ENCODE measurements around the gene PTMA. TPM values are rescaled to one million over a fixed set of nuclear protein-coding genes. Genes with fewer than 3 reads are reported as not detected.
A peak's percentile ranks its signal among the peaks of the same experiment; 100 is the strongest.

PTMA gene
- total RNA-seq, 1 experiment from 2014 or later = 1,260 TPM

DNA sequence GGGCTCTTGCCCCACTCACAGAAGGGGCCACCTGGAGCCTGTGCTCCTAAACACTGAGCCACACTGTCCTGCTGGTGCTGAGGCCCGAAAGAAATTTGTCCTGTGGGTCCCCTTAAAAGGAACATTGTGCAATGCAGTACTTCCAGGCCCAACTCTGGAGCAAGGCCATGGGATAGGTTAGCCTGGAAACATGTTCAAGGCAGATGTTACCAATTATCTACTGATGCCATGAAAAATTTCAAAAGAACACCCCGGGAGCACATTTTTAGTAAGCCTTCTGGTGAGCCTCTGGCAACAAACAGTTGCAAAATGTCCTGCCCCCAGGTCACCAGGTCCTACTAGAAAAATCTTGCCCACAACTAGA lies 12.3 kb upstream of the PTMA start:
- no peak for TF ChIP-seq EZH2 (IDR thresholded peaks at IDR 0.05; ENCODE audit: low read depth)
- TF ChIP-seq, protein P1, sequence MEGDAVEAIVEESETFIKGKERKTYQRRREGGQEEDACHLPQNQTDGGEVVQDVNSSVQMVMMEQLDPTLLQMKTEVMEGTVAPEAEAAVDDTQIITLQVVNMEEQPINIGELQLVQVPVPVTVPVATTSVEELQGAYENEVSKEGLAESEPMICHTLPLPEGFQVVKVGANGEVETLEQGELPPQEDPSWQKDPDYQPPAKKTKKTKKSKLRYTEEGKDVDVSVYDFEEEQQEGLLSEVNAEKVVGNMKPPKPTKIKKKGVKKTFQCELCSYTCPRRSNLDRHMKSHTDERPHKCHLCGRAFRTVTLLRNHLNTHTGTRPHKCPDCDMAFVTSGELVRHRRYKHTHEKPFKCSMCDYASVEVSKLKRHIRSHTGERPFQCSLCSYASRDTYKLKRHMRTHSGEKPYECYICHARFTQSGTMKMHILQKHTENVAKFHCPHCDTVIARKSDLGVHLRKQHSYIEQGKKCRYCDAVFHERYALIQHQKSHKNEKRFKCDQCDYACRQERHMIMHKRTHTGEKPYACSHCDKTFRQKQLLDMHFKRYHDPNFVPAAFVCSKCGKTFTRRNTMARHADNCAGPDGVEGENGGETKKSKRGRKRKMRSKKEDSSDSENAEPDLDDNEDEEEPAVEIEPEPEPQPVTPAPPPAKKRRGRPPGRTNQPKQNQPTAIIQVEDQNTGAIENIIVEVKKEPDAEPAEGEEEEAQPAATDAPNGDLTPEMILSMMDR (conservative IDR thresholded peaks at IDR 0.05) = no peak
- no TSS peak for BruUV-seq (replicated peaks)
- no peak overlapping the region for H3K27ac ChIP-seq
- ChIA-PET POLR2A (ENCODE audit: unreplicated experiment) (no interaction called here), CTCF (no interaction called here)
- no peaks in the 10 kb centered on the region for H3K79me2 ChIP-seq (ENCODE audit: low read depth)
- no peaks in the 10 kb centered on the region for H3K4me1 ChIP-seq (replicated peaks; ENCODE audit: insufficient read depth)
- no peaks in the 10 kb centered on the region for H3K9me3 ChIP-seq (ENCODE audit: insufficient read depth, low read depth)
- intact Hi-C loops (cut with micrococcal nuclease; ENCODE audit: unreplicated experiment) = no loop called here
- no peaks in the 10 kb centered on the region for H3F3A ChIP-seq (ENCODE audit: insufficient read depth, low read depth)
- no peaks in the 10 kb centered on the region for H3K27me3 ChIP-seq (ENCODE audit: insufficient read depth, low read depth)
- no peaks in the 10 kb centered on the region for H3K36me3 ChIP-seq (ENCODE audit: low read depth)
- DNase-seq = no peak
- no peaks in the 10 kb centered on the region for H4K20me1 ChIP-seq (ENCODE audit: insufficient read depth)
- H3K4me2 ChIP-seq = no peak overlapping the region
- H3K9me2 ChIP-seq (ENCODE audit: insufficient read depth) = no peaks in the 10 kb centered on the region
- no peak overlapping the region for H3K4me3 ChIP-seq
- H2AFZ ChIP-seq = no peak overlapping the region

GRCh38 chr2:231699006-231699405 lies 9.3 kb upstream of the PTMA start:
- no peak overlapping the region for H3K27ac ChIP-seq
- no peaks in the 10 kb centered on the region for H3K4me1 ChIP-seq (replicated peaks; ENCODE audit: insufficient read depth)
- no peak overlapping the region for H3K4me2 ChIP-seq
- H4K20me1 ChIP-seq (ENCODE audit: insufficient read depth) = no peaks in the 10 kb centered on the region
- no peaks in the 10 kb centered on the region for H3K27me3 ChIP-seq (ENCODE audit: insufficient read depth, low read depth)
- TF ChIP-seq, protein P1 (conservative IDR thresholded peaks at IDR 0.05) = no peak
- no peak for TF ChIP-seq EZH2 (IDR thresholded peaks at IDR 0.05; ENCODE audit: low read depth)
- intact Hi-C loops (cut with micrococcal nuclease; ENCODE audit: unreplicated experiment) = no loop called here
- H3K9me3 ChIP-seq (ENCODE audit: insufficient read depth, low read depth) = no peaks in the 10 kb centered on the region
- ChIA-PET POLR2A (ENCODE audit: unreplicated experiment) (no interaction called here), CTCF (no interaction called here)
- no peaks in the 10 kb centered on the region for H3K79me2 ChIP-seq (ENCODE audit: low read depth)
- H3K4me3 ChIP-seq = no peak overlapping the region
- no peaks in the 10 kb centered on the region for H3K9me2 ChIP-seq (ENCODE audit: insufficient read depth)
- no peaks in the 10 kb centered on the region for H3K36me3 ChIP-seq (ENCODE audit: low read depth)
- H2AFZ ChIP-seq = no peak overlapping the region
- no peaks in the 10 kb centered on the region for H3F3A ChIP-seq (ENCODE audit: insufficient read depth, low read depth)
- no TSS peak for BruUV-seq (replicated peaks)
- no peak for DNase-seq

- no peak overlapping the region for H2AFZ ChIP-seq
- no peaks in the 10 kb centered on the region for H4K20me1 ChIP-seq (ENCODE audit: insufficient read depth)
- no peak overlapping the region for H3K4me2 ChIP-seq
- H3K9me2 ChIP-seq (ENCODE audit: insufficient read depth) = no peaks in the 10 kb centered on the region
- no peaks in the 10 kb centered on the region for H3K27me3 ChIP-seq (ENCODE audit: insufficient read depth, low read depth)
- no peak for TF ChIP-seq EZH2 (IDR thresholded peaks at IDR 0.05; ENCODE audit: low read depth)
- TF ChIP-seq, protein P1 (conservative IDR thresholded peaks at IDR 0.05) = no peak
- DNase-seq = peak in 1 of 2 experiments; percentile 66
- ChIA-PET CTCF (interaction anchor here (0.5 to 0.7 kb wide), 4 partner anchors 34 to 305 kb away, joined by 3 to 22 read pairs (median 6); no protein-coding TSS in a partner anchor), POLR2A (ENCODE audit: unreplicated experiment) (no interaction called here)
- H3K36me3 ChIP-seq (ENCODE audit: low read depth) = no peaks in the 10 kb centered on the region
- no peak overlapping the region for H3K27ac ChIP-seq
- intact Hi-C loops (cut with micrococcal nuclease; ENCODE audit: unreplicated experiment) = no loop called here
- no peaks in the 10 kb centered on the region for H3K9me3 ChIP-seq (ENCODE audit: insufficient read depth, low read depth)
- BruUV-seq (replicated peaks) = no TSS peak
- H3K79me2 ChIP-seq (ENCODE audit: low read depth) = peaks cover 15% of the 10 kb centered on the region
- peaks cover 9% of the 10 kb centered on the region; the same call in 1 of the 2 replicates for H3F3A ChIP-seq (ENCODE audit: insufficient read depth, low read depth)
- no peak overlapping the region for H3K4me3 ChIP-seq
- peaks cover 12% of the 10 kb centered on the region for H3K4me1 ChIP-seq (replicated peaks; ENCODE audit: insufficient read depth)
Measured at GRCh38 chr2:231701456-231702373, 6.6 kb upstream of the PTMA start.
